ENCODE results near the gene PIM3. TPM values are rescaled to one million over a fixed set of nuclear protein-coding genes. Genes with fewer than 3 reads are reported as not detected.

PIM3 gene
- polyA plus RNA-seq, 1 of the 3 experiments (the other 2 are of a cell fraction): 15.3 TPM

GRCh38 chr22:49956418-49956770 lies 4.2 kb upstream of the PIM3 start:
- no peak for TF ChIP-seq REST (IDR thresholded peaks at IDR 0.05; ENCODE audit: low read depth, low read length)
- no peak for TF ChIP-seq JUND (IDR thresholded peaks at IDR 0.05)
- no peak for TF ChIP-seq POLR2AphosphoS5 (IDR thresholded peaks at IDR 0.05; ENCODE audit: low read depth, low read length)
- TF ChIP-seq YY1 (IDR thresholded peaks at IDR 0.05; ENCODE audit: low read depth): no peak
- no peak for TF ChIP-seq RXRA (IDR thresholded peaks at IDR 0.05; ENCODE audit: borderline replicate concordance, low read depth)
- TF ChIP-seq CHD2 (IDR thresholded peaks at IDR 0.05; ENCODE audit: low read length, partially characterized antibody): no peak
- TF ChIP-seq EZH2phosphoT487 (IDR thresholded peaks at IDR 0.05; ENCODE audit: borderline replicate concordance, low read depth): no peak
- no peak for TF ChIP-seq RAD21 (IDR thresholded peaks at IDR 0.05; ENCODE audit: low read length)
- no peak for TF ChIP-seq SMC3 (IDR thresholded peaks at IDR 0.05; ENCODE audit: low read depth, low read length)
- TF ChIP-seq TCF12 (IDR thresholded peaks at IDR 0.05): no peak
- no peak for TF ChIP-seq SIN3A (IDR thresholded peaks at IDR 0.05; ENCODE audit: borderline replicate concordance, low read depth, low read length)
- TF ChIP-seq RCOR1 (IDR thresholded peaks at IDR 0.05; ENCODE audit: low read length): no peak
- no peak for TF ChIP-seq MXI1 (IDR thresholded peaks at IDR 0.05; ENCODE audit: low read depth, low read length)
- no peak for TF ChIP-seq FOXJ3 (CRISPR knock-in tag; IDR thresholded peaks at IDR 0.05)
- TF ChIP-seq, protein P1, sequence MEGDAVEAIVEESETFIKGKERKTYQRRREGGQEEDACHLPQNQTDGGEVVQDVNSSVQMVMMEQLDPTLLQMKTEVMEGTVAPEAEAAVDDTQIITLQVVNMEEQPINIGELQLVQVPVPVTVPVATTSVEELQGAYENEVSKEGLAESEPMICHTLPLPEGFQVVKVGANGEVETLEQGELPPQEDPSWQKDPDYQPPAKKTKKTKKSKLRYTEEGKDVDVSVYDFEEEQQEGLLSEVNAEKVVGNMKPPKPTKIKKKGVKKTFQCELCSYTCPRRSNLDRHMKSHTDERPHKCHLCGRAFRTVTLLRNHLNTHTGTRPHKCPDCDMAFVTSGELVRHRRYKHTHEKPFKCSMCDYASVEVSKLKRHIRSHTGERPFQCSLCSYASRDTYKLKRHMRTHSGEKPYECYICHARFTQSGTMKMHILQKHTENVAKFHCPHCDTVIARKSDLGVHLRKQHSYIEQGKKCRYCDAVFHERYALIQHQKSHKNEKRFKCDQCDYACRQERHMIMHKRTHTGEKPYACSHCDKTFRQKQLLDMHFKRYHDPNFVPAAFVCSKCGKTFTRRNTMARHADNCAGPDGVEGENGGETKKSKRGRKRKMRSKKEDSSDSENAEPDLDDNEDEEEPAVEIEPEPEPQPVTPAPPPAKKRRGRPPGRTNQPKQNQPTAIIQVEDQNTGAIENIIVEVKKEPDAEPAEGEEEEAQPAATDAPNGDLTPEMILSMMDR (IDR thresholded peaks at IDR 0.05): no peak
- no peak for TF ChIP-seq FOSL2 (IDR thresholded peaks at IDR 0.05; ENCODE audit: borderline replicate concordance, low read depth)
- no peak for TF ChIP-seq ELF1 (IDR thresholded peaks at IDR 0.05)
- TF ChIP-seq, protein P2, sequence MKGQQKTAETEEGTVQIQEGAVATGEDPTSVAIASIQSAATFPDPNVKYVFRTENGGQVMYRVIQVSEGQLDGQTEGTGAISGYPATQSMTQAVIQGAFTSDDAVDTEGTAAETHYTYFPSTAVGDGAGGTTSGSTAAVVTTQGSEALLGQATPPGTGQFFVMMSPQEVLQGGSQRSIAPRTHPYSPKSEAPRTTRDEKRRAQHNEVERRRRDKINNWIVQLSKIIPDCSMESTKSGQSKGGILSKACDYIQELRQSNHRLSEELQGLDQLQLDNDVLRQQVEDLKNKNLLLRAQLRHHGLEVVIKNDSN (IDR thresholded peaks at IDR 0.05; ENCODE audit: borderline replicate concordance, low read depth): no peak
- TF ChIP-seq, protein P3, sequence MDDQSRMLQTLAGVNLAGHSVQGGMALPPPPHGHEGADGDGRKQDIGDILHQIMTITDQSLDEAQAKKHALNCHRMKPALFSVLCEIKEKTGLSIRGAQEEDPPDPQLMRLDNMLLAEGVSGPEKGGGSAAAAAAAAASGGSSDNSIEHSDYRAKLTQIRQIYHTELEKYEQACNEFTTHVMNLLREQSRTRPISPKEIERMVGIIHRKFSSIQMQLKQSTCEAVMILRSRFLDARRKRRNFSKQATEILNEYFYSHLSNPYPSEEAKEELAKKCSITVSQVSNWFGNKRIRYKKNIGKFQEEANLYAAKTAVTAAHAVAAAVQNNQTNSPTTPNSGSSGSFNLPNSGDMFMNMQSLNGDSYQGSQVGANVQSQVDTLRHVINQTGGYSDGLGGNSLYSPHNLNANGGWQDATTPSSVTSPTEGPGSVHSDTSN (IDR thresholded peaks at IDR 0.05): no peak
- H3K36me3 ChIP-seq (replicated peaks in 1 of 2; ENCODE audit: control insufficient read depth in 1 of 2, insufficient read depth in 2 of 2, low read length in 1 of 2): no peaks in the 10 kb centered on the region
- POLR2A ChIA-PET: no interaction called here
- CTCF ChIA-PET: interaction anchor here (1.3 kb wide), 1 partner anchor 13 kb away, joined by 3 read pairs; no protein-coding TSS in a partner anchor
- no peak overlapping the region for H3K4me2 ChIP-seq
- H4K20me1 ChIP-seq (ENCODE audit: insufficient read depth): peaks cover under 1% of the 10 kb centered on the region; the same call in 1 of the 2 replicates
- peaks cover 4% of the 10 kb centered on the region; the same call in 1 of the 2 replicates for H3K79me2 ChIP-seq (ENCODE audit: insufficient read depth)
- H3K9me3 ChIP-seq: no peaks in the 10 kb centered on the region
- peaks cover 18 to 47% of the 10 kb centered on the region in 2 experiments; a peak in 3 of 4 replicates for H3K4me1 ChIP-seq (ENCODE audit: control insufficient read depth in 1 of 2, insufficient read depth in 2 of 2, low read depth in 1 of 2, low read length in 1 of 2)
- DNase-seq: no peak
- 80% methylated on average over 9 of the region's 15 CpGs for WGBS (ENCODE audit: low lambda C conversion rate)
- H3K4me3 ChIP-seq (ENCODE audit: low read depth in 2 of 2, low read length in 1 of 2): no peak overlapping the region
- H2AFZ ChIP-seq (ENCODE audit: low read depth): no peak overlapping the region
- H3K9me2 ChIP-seq: no peaks in the 10 kb centered on the region
- H3K27me3 ChIP-seq (ENCODE audit: insufficient read depth): no peaks in the 10 kb centered on the region
- no peaks in the 10 kb centered on the region for H3F3A ChIP-seq (replicated peaks; ENCODE audit: insufficient read depth)
- no peak overlapping the region for H3K27ac ChIP-seq (ENCODE audit: low read depth in 2 of 2, low read length in 1 of 2)
- no peak overlapping the region for H3K9ac ChIP-seq
